Omental fat pad (tissue), 4 donors: ENCODE results near the gene RNF150. TPM values are rescaled to one million over a fixed set of nuclear protein-coding genes. Genes with fewer than 3 reads are reported as not detected.

Source experiments
- ATAC-seq: fragments of 150-250 bp; one replicate; pipeline ENCODE4 v1.9.1; 2016; ENCODE audit warnings: mild to moderate bottlenecking, moderate library complexity; ENCODE audit not compliant: low FRiP score
- DNase-seq: peaks from one replicate; pipeline ENCODE4 v3.0.0-alpha.2; 2019; ENCODE audit warnings: low spot score
- total RNA-seq, 4 donors: library from RNA; depleted of rRNA; stranded (reverse); fragments of >200 nt; gene quantifications; one replicate each; pipeline ENCODE4 v1.1.0, GENCODE V29; 2016
- TF ChIP-seq, protein P1 (sequence below), 3 donors: fragments of 450-650 bp; IDR thresholded peaks; one replicate each; pipeline ENCODE4 v1.5.1; 2016 to 2017; ENCODE audit warnings: antibody characterized with exemption in 3 of 3, mild to moderate bottlenecking in 3 of 3, moderate library complexity in 2 of 3

RNF150 gene
- total RNA-seq, 4 donors from 2014 or later, result 9.8 to 40.1 (median 15.6) TPM

GRCh38 chr4:141131723-141132071 lies 1.6 kb downstream of the RNF150 start:
- no peak for DNase-seq
- TF ChIP-seq, protein P1, sequence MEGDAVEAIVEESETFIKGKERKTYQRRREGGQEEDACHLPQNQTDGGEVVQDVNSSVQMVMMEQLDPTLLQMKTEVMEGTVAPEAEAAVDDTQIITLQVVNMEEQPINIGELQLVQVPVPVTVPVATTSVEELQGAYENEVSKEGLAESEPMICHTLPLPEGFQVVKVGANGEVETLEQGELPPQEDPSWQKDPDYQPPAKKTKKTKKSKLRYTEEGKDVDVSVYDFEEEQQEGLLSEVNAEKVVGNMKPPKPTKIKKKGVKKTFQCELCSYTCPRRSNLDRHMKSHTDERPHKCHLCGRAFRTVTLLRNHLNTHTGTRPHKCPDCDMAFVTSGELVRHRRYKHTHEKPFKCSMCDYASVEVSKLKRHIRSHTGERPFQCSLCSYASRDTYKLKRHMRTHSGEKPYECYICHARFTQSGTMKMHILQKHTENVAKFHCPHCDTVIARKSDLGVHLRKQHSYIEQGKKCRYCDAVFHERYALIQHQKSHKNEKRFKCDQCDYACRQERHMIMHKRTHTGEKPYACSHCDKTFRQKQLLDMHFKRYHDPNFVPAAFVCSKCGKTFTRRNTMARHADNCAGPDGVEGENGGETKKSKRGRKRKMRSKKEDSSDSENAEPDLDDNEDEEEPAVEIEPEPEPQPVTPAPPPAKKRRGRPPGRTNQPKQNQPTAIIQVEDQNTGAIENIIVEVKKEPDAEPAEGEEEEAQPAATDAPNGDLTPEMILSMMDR (IDR thresholded peaks at IDR 0.05), result no peak
- ATAC-seq, result no peak

- ATAC-seq, result no peak
- TF ChIP-seq, protein P1 (IDR thresholded peaks at IDR 0.05), result no peak
- DNase-seq, result no peak
These were observed 2.2 kb downstream of the RNF150 start for GRCh38 chr4:141130947-141131605.

DNA sequence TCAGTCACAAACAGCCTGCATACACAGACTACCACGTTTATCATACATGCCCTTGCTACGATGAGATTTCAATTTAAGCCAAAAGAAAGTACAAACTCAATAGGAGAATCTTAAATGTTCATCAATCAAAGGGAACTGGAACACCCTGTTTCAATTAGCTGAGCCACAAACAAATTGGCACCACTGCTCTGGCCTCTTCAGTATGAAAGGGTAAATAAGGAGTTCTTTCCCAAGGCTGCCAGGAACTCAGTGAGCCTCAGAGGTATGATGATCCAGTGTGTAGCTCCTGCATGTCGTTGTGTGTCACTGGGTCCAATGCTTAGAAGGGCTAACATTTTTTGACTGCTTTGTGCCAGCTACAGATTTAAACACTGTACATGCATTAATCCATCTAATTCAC lies 5.4 kb downstream of the RNF150 start:
- TF ChIP-seq, protein P1 (IDR thresholded peaks at IDR 0.05), result no peak
- DNase-seq (no peak), ATAC-seq (no peak)

DNA sequence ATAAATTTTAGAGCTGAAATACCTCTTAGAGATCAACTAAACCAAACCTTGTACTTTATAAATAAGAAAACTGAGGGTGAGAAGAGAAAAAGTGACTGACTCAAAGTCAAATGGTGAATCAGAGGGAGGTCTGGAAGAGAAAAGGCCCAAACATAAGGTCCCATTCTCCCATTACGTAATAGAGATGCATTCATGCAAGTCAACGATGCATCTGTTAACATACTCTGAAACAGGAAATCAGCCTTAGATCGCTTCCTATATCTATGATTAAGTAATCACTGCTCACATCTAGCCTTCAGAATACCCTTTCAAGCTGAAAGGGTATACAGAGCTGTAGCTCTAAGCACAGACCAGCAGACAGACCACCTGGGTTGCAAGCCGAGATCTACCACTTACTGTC lies 6.5 kb downstream of the RNF150 start:
- TF ChIP-seq, protein P1 (IDR thresholded peaks at IDR 0.05), result no peak
- ATAC-seq (no peak), DNase-seq (no peak)

- ATAC-seq, result no peak
- TF ChIP-seq, protein P1 (IDR thresholded peaks at IDR 0.05), result no peak
These were observed 9.0 kb downstream of the RNF150 start for GRCh38 chr4:141124224-141124623.

DNA sequence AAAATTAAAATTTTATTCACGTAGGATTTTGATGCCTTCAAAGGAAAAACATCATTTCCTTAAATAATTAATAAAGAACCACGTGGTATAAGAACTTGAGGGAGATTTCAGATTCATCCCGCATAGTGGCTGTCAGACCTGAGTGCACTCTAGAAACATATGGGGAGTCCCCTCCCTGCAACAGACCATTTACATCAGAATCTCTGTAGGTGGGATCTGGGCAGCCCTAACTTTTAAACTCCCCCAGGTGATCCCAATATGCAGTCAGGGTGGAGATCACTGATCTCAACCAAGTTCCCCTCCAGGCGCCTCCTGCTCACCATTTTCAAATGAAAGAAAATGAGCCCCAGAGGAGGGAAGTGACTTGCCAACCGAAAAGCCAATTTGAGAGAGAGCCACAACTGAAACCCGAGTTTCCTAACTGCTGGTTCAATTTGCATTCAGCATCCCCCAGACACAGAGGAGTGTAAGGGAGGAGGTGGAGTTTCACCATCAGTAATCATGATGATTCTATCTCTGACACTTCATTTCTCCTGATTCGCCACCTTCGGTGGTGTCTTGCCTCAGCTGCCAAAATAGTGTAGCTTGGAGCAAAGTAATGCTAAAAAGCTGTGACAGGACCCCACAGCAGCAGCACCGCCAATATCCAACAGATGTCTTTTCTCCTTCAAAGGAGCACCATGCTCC lies 11.4 kb downstream of the RNF150 start:
- ATAC-seq, result no peak
- TF ChIP-seq, protein P1 (IDR thresholded peaks at IDR 0.05), result no peak
- DNase-seq, result no peak

More at GRCh38 chr4:141124224-141124623, 9.0 kb downstream of the RNF150 start:
- no peak for DNase-seq

- ATAC-seq (no peak), DNase-seq (no peak)
- TF ChIP-seq, protein P1 (IDR thresholded peaks at IDR 0.05), result no peak
These were observed 12.2 kb downstream of the RNF150 start for GRCh38 chr4:141121101-141121500.
